HepG2 (cell line): ENCODE results near the gene WDR31. TPM values are rescaled to one million over a fixed set of nuclear protein-coding genes. Genes with fewer than 3 reads are reported as not detected.

Experiments
- ARID5B ChIP-seq: IDR thresholded peaks from 2 replicates; pipeline ENCODE4 v1.4.0; 2020; ENCODE audit warnings: mild to moderate bottlenecking, missing genetic modification reagents
- BRCA1 ChIP-seq: sonication (generic); formaldehyde crosslinking; IDR thresholded peaks from 2 replicates; pipeline ENCODE4 v1.4.0; 2020; ENCODE audit warnings: missing genetic modification reagents
- EED ChIP-seq: sonication (generic); formaldehyde crosslinking; IDR thresholded peaks from 2 replicates; pipeline ENCODE4 v1.5.0; 2020; ENCODE audit warnings: mild to moderate bottlenecking, missing genetic modification reagents
- FOXK1 ChIP-seq: sonication (generic); formaldehyde crosslinking; IDR thresholded peaks from 2 replicates; pipeline ENCODE4 v1.4.0; 2020; ENCODE audit warnings: low read depth, missing genetic modification reagents, borderline replicate concordance
- HOXA3 ChIP-seq: sonication (generic); formaldehyde crosslinking; IDR thresholded peaks from 2 replicates; pipeline ENCODE4 v1.5.0; 2020; ENCODE audit warnings: missing genetic modification reagents
- IKZF5 ChIP-seq: IDR thresholded peaks from 2 replicates; pipeline ENCODE4 v1.6.1; 2018; ENCODE audit warnings: missing genetic modification reagents, mild to moderate bottlenecking, missing compliant biosample characterization
- KAT7 ChIP-seq: IDR thresholded peaks from 2 replicates; pipeline ENCODE4 v1.6.1; 2018; ENCODE audit warnings: borderline replicate concordance, missing compliant biosample characterization
- NR1H2 ChIP-seq: sonication (generic); formaldehyde crosslinking; IDR thresholded peaks from 2 replicates; pipeline ENCODE4 v1.8.1; 2022; ENCODE audit warnings: low read depth, missing genetic modification reagents, borderline replicate concordance
- NR2F6 ChIP-seq, 2 experiments: IDR thresholded peaks; 2 replicates each; pipeline ENCODE4 v1.6.1; 2016; ENCODE audit warnings: antibody characterized with exemption in 1 of 2, mild to moderate bottlenecking in 1 of 2
- RXRB ChIP-seq: IDR thresholded peaks from 2 replicates; pipeline ENCODE4 v1.6.1; 2016; ENCODE audit warnings: borderline replicate concordance, missing genetic modification reagents, missing compliant biosample characterization
- SALL1 ChIP-seq: sonication (generic); formaldehyde crosslinking; IDR thresholded peaks from 2 replicates; pipeline ENCODE4 v1.8.0; 2022; ENCODE audit warnings: mild to moderate bottlenecking, missing genetic modification reagents
- SAP130 ChIP-seq: IDR thresholded peaks from 2 replicates; pipeline ENCODE4 v1.6.1; 2016; ENCODE audit warnings: low read depth
- ZNF430 ChIP-seq: sonication (generic); formaldehyde crosslinking; IDR thresholded peaks from 2 replicates; pipeline ENCODE4 v1.9.0; 2021; ENCODE audit warnings: mild to moderate bottlenecking, missing genetic modification reagents
- ZNF512 ChIP-seq: sonication (generic); formaldehyde crosslinking; IDR thresholded peaks from 2 replicates; pipeline ENCODE4 v1.4.0; 2020; ENCODE audit warnings: mild to moderate bottlenecking, missing genetic modification reagents
- ZNF609 ChIP-seq: sonication (generic); formaldehyde crosslinking; IDR thresholded peaks from 2 replicates; pipeline ENCODE4 v1.4.0; 2020; ENCODE audit warnings: mild to moderate bottlenecking, missing genetic modification reagents, borderline replicate concordance
- ZNF75D ChIP-seq: sonication (generic); formaldehyde crosslinking; IDR thresholded peaks from 2 replicates; pipeline ENCODE4 v1.8.1; 2023; ENCODE audit warnings: missing genetic modification reagents, mild to moderate bottlenecking, borderline replicate concordance
- ZNF839 ChIP-seq: sonication (generic); formaldehyde crosslinking; IDR thresholded peaks from 2 replicates; pipeline ENCODE4 v1.4.0; 2020; ENCODE audit warnings: missing genetic modification reagents, mild to moderate bottlenecking, borderline replicate concordance
- ZNF879 ChIP-seq: sonication (generic); formaldehyde crosslinking; IDR thresholded peaks from 2 replicates; pipeline ENCODE4 v1.8.1; 2023; ENCODE audit warnings: missing genetic modification reagents
- polyA plus RNA-seq, 8 experiments: library from polyadenylated mRNA; depleted of rRNA in 3 of 8; stranded (reverse) in 7 of 8; unstranded in 1 of 8; fragments of >200 nt; fragmentation: Illumina TruSeq in 4 of 8; extraction: Trizol in 4 of 8; gene quantifications; 2 replicates each; pipeline versions ENCODE4 v1.2.1 to v1.2.3, GENCODE V29; 2011 to 2016; ENCODE audit warnings: low read depth in 4 of 8, missing spikeins in 1 of 8, mixed read lengths in 1 of 8; ENCODE audit not compliant: insufficient read depth in 1 of 8
- total RNA-seq, 5 experiments: library from RNA; depleted of rRNA; stranded (reverse); fragments of >200 nt; fragmentation: Illumina TruSeq; extraction: Trizol; gene quantifications; 2 replicates each; pipeline ENCODE4 v1.2.3, GENCODE V29; 2016; ENCODE audit warnings: low read depth in 1 of 5

The WDR31 gene
- total and polyA plus RNA-seq, 2 of the 13 experiments (the other 11 are each of a cell fraction or from before 2014, with no cell fraction given): 0.33 to 1.7 TPM

GRCh38 chr9:113368348-113368981 is 28.4 kb upstream of the WDR31 start (continued):
- TF ChIP-seq ARID5B (peak; percentile 27; the same call in 1 of the 2 replicates), HOXA3 (CRISPR knock-in tag) (no peak), ZNF512 (CRISPR knock-in tag) (no peak), NR1H2 (CRISPR knock-in tag) (no peak), ZNF430 (CRISPR knock-in tag) (no peak), ZNF839 (CRISPR knock-in tag) (no peak), RXRB (CRISPR knock-in tag) (peak; percentile 35; the same call in 1 of the 2 replicates), KAT7 (CRISPR knock-in tag) (no peak), ZNF609 (CRISPR knock-in tag) (no peak), FOXK1 (CRISPR knock-in tag) (no peak), NR2F6 (IDR thresholded peaks at IDR 0.05) (0 out of 2 replicates have a peak, but pooled peaks have one; percentile 41), NR2F6 (CRISPR knock-in tag; IDR thresholded peaks at IDR 0.05) (peak; percentile 59; the same call in 1 of the 2 replicates), EED (CRISPR knock-in tag) (no peak), ZNF75D (CRISPR knock-in tag) (no peak), BRCA1 (CRISPR knock-in tag) (no peak), SAP130 (peak; percentile 15; the same call in 1 of the 2 replicates), IKZF5 (CRISPR knock-in tag) (peak; percentile 22; the same call in 1 of the 2 replicates), ZNF879 (CRISPR knock-in tag) (no peak), SALL1 (CRISPR knock-in tag) (peak; percentile 49; the same call in 1 of the 2 replicates)
